Osteoblast (primary cell): ENCODE results near the gene CDK2AP2. TPM values are rescaled to one million over a fixed set of nuclear protein-coding genes. Genes with fewer than 3 reads are reported as not detected.

Source experiments
- DNase-seq: peaks from one replicate; pipeline ENCODE4 v3.0.0; 2011; ENCODE audit warnings: low spot score, mixed read lengths; ENCODE audit not compliant: insufficient read length; ENCODE audit errors: missing footprints
- H2AFZ ChIP-seq: 2 replicates; pipeline ENCODE4 v1.6.0; 2011; ENCODE audit warnings: mild to moderate bottlenecking, low read length
- H3K27ac ChIP-seq: 2 replicates; pipeline ENCODE4 v1.5.1; 2011; ENCODE audit warnings: mild to moderate bottlenecking, low read depth, low read length, moderate library complexity
- H3K27me3 ChIP-seq: 2 replicates; pipeline ENCODE4 v1.6.0; 2012; ENCODE audit warnings: mild to moderate bottlenecking, control low read depth, inconsistent platforms, low read length, moderate library complexity; ENCODE audit not compliant: insufficient read depth
- H3K36me3 ChIP-seq: 2 replicates; pipeline ENCODE4 v1.5.1; 2011; ENCODE audit warnings: mild to moderate bottlenecking, low read length, control low read depth, moderate library complexity; ENCODE audit not compliant: insufficient read depth
- H3K4me1 ChIP-seq: 2 replicates; pipeline ENCODE4 v1.5.1; 2011; ENCODE audit warnings: mild to moderate bottlenecking, low read length, control low read depth, moderate library complexity; ENCODE audit not compliant: insufficient read depth
- H3K4me2 ChIP-seq: 2 replicates; pipeline ENCODE4 v1.6.0; 2011; ENCODE audit warnings: mild to moderate bottlenecking, low read length; ENCODE audit not compliant: insufficient read depth
- H3K4me3 ChIP-seq: fragments of 200-600 bp; sonication (generic); 3 replicates; pipeline ENCODE4 v1.5.1; 2012; ENCODE audit warnings: mild to moderate bottlenecking, low read length, inconsistent platforms; ENCODE audit not compliant: insufficient read depth
- H3K79me2 ChIP-seq: 2 replicates; pipeline ENCODE4 v1.6.0; 2012; ENCODE audit warnings: mild to moderate bottlenecking, low read length, control low read depth, inconsistent platforms; ENCODE audit not compliant: insufficient read depth
- H3K9me3 ChIP-seq: 2 replicates; pipeline ENCODE4 v1.5.1; 2011; ENCODE audit warnings: low read depth, low read length, control low read depth
- H4K20me1 ChIP-seq: 2 replicates; pipeline ENCODE4 v1.6.0; 2012; ENCODE audit warnings: mild to moderate bottlenecking, low read length, control low read depth; ENCODE audit not compliant: insufficient read depth
- CTCF ChIP-seq: IDR thresholded peaks from 2 replicates; pipeline ENCODE4 v1.5.1; 2011; ENCODE audit warnings: mild to moderate bottlenecking, low read depth, low read length, moderate library complexity; ENCODE audit errors: extremely low read depth
- total RNA-seq: library from RNA; depleted of rRNA; stranded (reverse); fragments of >200 nt; gene quantifications from 2 replicates; pipeline ENCODE4 v1.2.3, GENCODE V29; 2012

Gene CDK2AP2
- total RNA-seq, 1 donor, result 6.2 TPM

GRCh38 chr11:67505605-67506396 lies 2.2 kb downstream of the CDK2AP2 start:
- peaks cover 18% of the 10 kb centered on the region for H4K20me1 ChIP-seq
- DNase-seq, result peak; percentile 99
- H2AFZ ChIP-seq, result peak overlapping the region; percentile 44
- peaks cover 21% of the 10 kb centered on the region for H3K4me1 ChIP-seq
- H3K9me3 ChIP-seq, result no peaks in the 10 kb centered on the region
- peak overlapping the region; percentile 85 for H3K4me2 ChIP-seq
- H3K4me3 ChIP-seq, result peak overlapping the region; percentile 76
- H3K79me2 ChIP-seq, result peaks cover 12% of the 10 kb centered on the region
- peak overlapping the region; percentile 73 for H3K27ac ChIP-seq
- peak; percentile 92 for TF ChIP-seq CTCF
- H3K36me3 ChIP-seq, result peaks cover 8% of the 10 kb centered on the region
- H3K27me3 ChIP-seq, result no peaks in the 10 kb centered on the region

- no peaks in the 10 kb centered on the region for H3K9me3 ChIP-seq
- H3K27ac ChIP-seq, result peak within 1 kb of the TSS; percentile 73
- H3K4me3 ChIP-seq, result peak within 1 kb of the TSS; percentile 76
- peak; percentile 98 for DNase-seq
- peak within 1 kb of the TSS; percentile 85 for H3K4me2 ChIP-seq
- H3K27me3 ChIP-seq, result no peaks in the 10 kb centered on the region
- H3K36me3 ChIP-seq, result peaks cover 8% of the 10 kb centered on the region
- peaks cover 21% of the 10 kb centered on the region for H3K4me1 ChIP-seq
- H3K79me2 ChIP-seq, result peaks cover 12% of the 10 kb centered on the region
- H4K20me1 ChIP-seq, result peaks cover 18% of the 10 kb centered on the region
- H2AFZ ChIP-seq, result peak within 1 kb of the TSS; percentile 57
- TF ChIP-seq CTCF, result no peak
These were observed 2.9 kb downstream of the CDK2AP2 start, which contains the start of gene PITPNM1 for GRCh38 chr11:67504950-67505581. Gene PITPNM1, minus strand, starts transcription at chr11:67505363. Its CDS starts 1,183 bp downstream, at chr11:67504180.

- TF ChIP-seq CTCF, result no peak
- Histone ChIP-seq H3K79me2 (peaks cover 12% of the 10 kb centered on the region), H4K20me1 (peaks cover 18% of the 10 kb centered on the region), H3K9me3 (no peaks in the 10 kb centered on the region), H3K4me3 (peak overlapping the region; percentile 76), H3K4me2 (peak overlapping the region; percentile 85), H3K36me3 (peaks cover 8% of the 10 kb centered on the region), H3K27ac (peak overlapping the region; percentile 48), H2AFZ (peak overlapping the region; percentile 57), H3K4me1 (peaks cover 21% of the 10 kb centered on the region), H3K27me3 (no peaks in the 10 kb centered on the region)
- peak; percentile 96 for DNase-seq
These were observed 3.7 kb downstream of the CDK2AP2 start for GRCh38 chr11:67504005-67504949.
